ENCODE data around the gene UMAD1.

Gene UMAD1

GRCh38 chr7:7773334-7774309 lies 133.1 kb downstream of the UMAD1 start:
- TF ChIP-seq CTCF (IDR thresholded peaks at IDR 0.05; ENCODE audit: poor library complexity, severe bottlenecking), result no peak
- DNase-seq (ENCODE audit: low spot score), result no peak
- peaks cover 18% of the 10 kb centered on the region for H3K4me1 ChIP-seq (ENCODE audit: insufficient read depth, poor library complexity, severe bottlenecking)
- H3K27ac ChIP-seq (ENCODE audit: poor library complexity, severe bottlenecking), result no peak overlapping the region
- H3K27me3 ChIP-seq (ENCODE audit: insufficient read depth, poor library complexity, severe bottlenecking), result no peaks in the 10 kb centered on the region
- no peak for ATAC-seq (ENCODE audit: low read depth)
- no peaks in the 10 kb centered on the region for H3K36me3 ChIP-seq (ENCODE audit: low read depth)
- no peaks in the 10 kb centered on the region for H3K9me3 ChIP-seq (ENCODE audit: severe bottlenecking)
- H3K4me3 ChIP-seq (ENCODE audit: severe bottlenecking), result no peak overlapping the region

- Histone ChIP-seq H3K36me3 (ENCODE audit: low read depth) (no peaks in the 10 kb centered on the region), H3K4me1 (ENCODE audit: insufficient read depth, poor library complexity, severe bottlenecking) (no peaks in the 10 kb centered on the region), H3K9me3 (ENCODE audit: severe bottlenecking) (no peaks in the 10 kb centered on the region), H3K27me3 (ENCODE audit: insufficient read depth, poor library complexity, severe bottlenecking) (no peaks in the 10 kb centered on the region), H3K27ac (ENCODE audit: poor library complexity, severe bottlenecking) (no peak overlapping the region), H3K4me3 (ENCODE audit: severe bottlenecking) (no peak overlapping the region)
- ATAC-seq (ENCODE audit: low read depth) (no peak), DNase-seq (ENCODE audit: low spot score) (no peak)
- no peak for TF ChIP-seq CTCF (IDR thresholded peaks at IDR 0.05; ENCODE audit: poor library complexity, severe bottlenecking)
Measured at GRCh38 chr7:7779888-7780287, 139.3 kb downstream of the UMAD1 start.

GRCh38 chr7:7783001-7783400 lies 142.4 kb downstream of the UMAD1 start:
- Histone ChIP-seq H3K36me3 (ENCODE audit: low read depth) (no peaks in the 10 kb centered on the region), H3K9me3 (ENCODE audit: severe bottlenecking) (no peaks in the 10 kb centered on the region), H3K4me1 (ENCODE audit: insufficient read depth, poor library complexity, severe bottlenecking) (no peaks in the 10 kb centered on the region), H3K27me3 (ENCODE audit: insufficient read depth, poor library complexity, severe bottlenecking) (no peaks in the 10 kb centered on the region), H3K4me3 (ENCODE audit: severe bottlenecking) (no peak overlapping the region), H3K27ac (ENCODE audit: poor library complexity, severe bottlenecking) (no peak overlapping the region)
- DNase-seq (ENCODE audit: low spot score) (no peak), ATAC-seq (ENCODE audit: low read depth) (no peak)
- TF ChIP-seq CTCF (IDR thresholded peaks at IDR 0.05; ENCODE audit: poor library complexity, severe bottlenecking), result no peak

- Histone ChIP-seq H3K27ac (ENCODE audit: poor library complexity, severe bottlenecking) (no peak overlapping the region), H3K4me1 (ENCODE audit: insufficient read depth, poor library complexity, severe bottlenecking) (peaks cover 2% of the 10 kb centered on the region), H3K9me3 (ENCODE audit: severe bottlenecking) (no peaks in the 10 kb centered on the region), H3K27me3 (ENCODE audit: insufficient read depth, poor library complexity, severe bottlenecking) (no peaks in the 10 kb centered on the region), H3K36me3 (ENCODE audit: low read depth) (no peaks in the 10 kb centered on the region), H3K4me3 (ENCODE audit: severe bottlenecking) (no peak overlapping the region)
- no peak for TF ChIP-seq CTCF (IDR thresholded peaks at IDR 0.05; ENCODE audit: poor library complexity, severe bottlenecking)
- no peak for DNase-seq (ENCODE audit: low spot score)
- no peak for ATAC-seq (ENCODE audit: low read depth)
Measured at GRCh38 chr7:7785344-7785973, 144.9 kb downstream of the UMAD1 start.
